AG09309 (cell line): Measurements from ENCODE around the gene CDK5.

Source experiments
- DNase-seq: peaks from one replicate; pipeline ENCODE4 v3.0.0-alpha.2; 2010; ENCODE audit warnings: low read depth
- H3K4me3 ChIP-seq: 2 replicates; pipeline ENCODE4 v1.5.1; 2011; ENCODE audit warnings: mild to moderate bottlenecking, low read depth, low read length, moderate library complexity; ENCODE audit not compliant: control insufficient read depth
- CTCF ChIP-seq: IDR thresholded peaks from 2 replicates; pipeline ENCODE4 v1.5.1; 2011; ENCODE audit warnings: mild to moderate bottlenecking, low read depth, low read length, inconsistent platforms; ENCODE audit not compliant: insufficient read depth, control insufficient read depth; ENCODE audit errors: missing control alignments

The CDK5 gene

GRCh38 chr7:151010037-151010306 lies 47.7 kb downstream of the CDK5 start:
- no peak for TF ChIP-seq CTCF
- DNase-seq: no peak
- no peak overlapping the region for H3K4me3 ChIP-seq

GRCh38 chr7:151009327-151010036 lies 48.2 kb downstream of the CDK5 start:
- TF ChIP-seq CTCF: no peak
- H3K4me3 ChIP-seq: no peak overlapping the region
- no peak for DNase-seq

- no peak for DNase-seq
- TF ChIP-seq CTCF: peak; percentile 53
- no peak overlapping the region for H3K4me3 ChIP-seq
Observed at GRCh38 chr7:151008511-151009323, 49.0 kb downstream of the CDK5 start.

GRCh38 chr7:151008143-151008510 lies 49.6 kb downstream of the CDK5 start:
- no peak for TF ChIP-seq CTCF
- no peak for DNase-seq
- no peak overlapping the region for H3K4me3 ChIP-seq

GRCh38 chr7:151007469-151007898 lies 50.2 kb downstream of the CDK5 start:
- TF ChIP-seq CTCF: no peak
- no peak overlapping the region for H3K4me3 ChIP-seq
- no peak for DNase-seq

GRCh38 chr7:151006590-151007300 lies 51.0 kb downstream of the CDK5 start:
- DNase-seq: no peak
- TF ChIP-seq CTCF: no peak
- no peak overlapping the region for H3K4me3 ChIP-seq
